Epithelial cell of proximal tubule (primary cell): Measurements from ENCODE around the gene SSNA1. TPM values are rescaled to one million over a fixed set of nuclear protein-coding genes. Genes with fewer than 3 reads are reported as not detected.
A peak's percentile ranks its signal among the peaks of the same experiment; 100 is the strongest.

ENCODE experiments used
- DNase-seq: peaks from one replicate; pipeline ENCODE4 v3.0.0-alpha.2; 2011; ENCODE audit warnings: low read depth
- H3K4me3 ChIP-seq: 2 replicates; pipeline ENCODE4 v1.5.1; 2011; ENCODE audit warnings: low read depth, mild to moderate bottlenecking, low read length
- total RNA-seq: library from RNA; depleted of rRNA; stranded (reverse); fragments of >200 nt; gene quantifications from 2 replicates; pipeline ENCODE4 v1.2.3, GENCODE V29; 2015
- TF ChIP-seq, protein P1 (sequence below): conservative IDR thresholded peaks from 2 replicates; pipeline ENCODE4 v1.5.1; 2012; ENCODE audit warnings: low read depth, mild to moderate bottlenecking, low read length

SSNA1 gene
- total RNA-seq, 1 donor from 2014 or later: 139 TPM

DNA sequence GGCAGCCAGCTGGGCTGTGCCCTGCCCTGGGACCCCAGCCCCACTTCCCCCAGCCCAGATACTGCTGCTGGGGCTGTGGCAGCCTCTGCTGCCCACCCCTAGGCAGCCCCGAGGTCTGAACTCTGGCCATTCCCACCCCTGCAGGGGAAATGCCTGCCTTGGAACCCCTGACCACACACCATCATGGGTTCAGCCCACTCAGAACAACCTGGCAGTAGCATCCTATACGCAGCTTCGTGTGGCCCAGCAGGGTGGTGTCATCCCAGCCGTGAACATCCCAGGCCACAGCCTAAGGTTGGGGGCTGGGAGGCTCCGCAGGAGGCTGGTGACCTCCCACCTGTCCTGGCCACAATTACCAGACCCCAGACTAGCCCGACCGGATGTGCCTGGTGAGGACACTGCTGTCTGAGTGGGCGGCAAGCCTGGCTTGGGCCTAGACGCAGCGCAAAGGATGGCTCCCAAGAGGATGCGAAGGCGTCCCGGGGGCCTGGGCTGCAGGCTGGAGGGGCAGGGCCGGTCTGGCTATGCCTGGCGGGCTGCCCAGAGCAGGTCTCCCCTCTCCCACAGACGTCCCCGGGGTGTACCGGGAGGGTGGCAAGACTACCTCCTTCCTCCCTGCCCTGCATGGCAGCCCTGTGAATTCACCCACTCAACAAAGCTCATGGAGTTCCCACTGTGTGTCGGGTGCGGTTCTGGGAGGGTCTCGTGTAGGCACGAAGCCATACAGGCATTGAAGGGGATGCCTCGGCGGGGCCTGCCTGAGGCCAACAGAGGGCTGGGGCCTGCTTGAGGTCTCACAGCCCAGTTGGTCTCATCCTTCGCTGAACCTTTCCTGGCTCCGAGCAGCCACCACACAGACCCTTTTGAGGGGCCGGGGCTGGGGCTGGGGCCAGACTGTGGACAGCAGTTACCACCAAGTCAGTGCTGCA, 40.8 kb downstream of the SSNA1 start:
- no peak for DNase-seq
- TF ChIP-seq, protein P1, sequence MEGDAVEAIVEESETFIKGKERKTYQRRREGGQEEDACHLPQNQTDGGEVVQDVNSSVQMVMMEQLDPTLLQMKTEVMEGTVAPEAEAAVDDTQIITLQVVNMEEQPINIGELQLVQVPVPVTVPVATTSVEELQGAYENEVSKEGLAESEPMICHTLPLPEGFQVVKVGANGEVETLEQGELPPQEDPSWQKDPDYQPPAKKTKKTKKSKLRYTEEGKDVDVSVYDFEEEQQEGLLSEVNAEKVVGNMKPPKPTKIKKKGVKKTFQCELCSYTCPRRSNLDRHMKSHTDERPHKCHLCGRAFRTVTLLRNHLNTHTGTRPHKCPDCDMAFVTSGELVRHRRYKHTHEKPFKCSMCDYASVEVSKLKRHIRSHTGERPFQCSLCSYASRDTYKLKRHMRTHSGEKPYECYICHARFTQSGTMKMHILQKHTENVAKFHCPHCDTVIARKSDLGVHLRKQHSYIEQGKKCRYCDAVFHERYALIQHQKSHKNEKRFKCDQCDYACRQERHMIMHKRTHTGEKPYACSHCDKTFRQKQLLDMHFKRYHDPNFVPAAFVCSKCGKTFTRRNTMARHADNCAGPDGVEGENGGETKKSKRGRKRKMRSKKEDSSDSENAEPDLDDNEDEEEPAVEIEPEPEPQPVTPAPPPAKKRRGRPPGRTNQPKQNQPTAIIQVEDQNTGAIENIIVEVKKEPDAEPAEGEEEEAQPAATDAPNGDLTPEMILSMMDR: no peak
- H3K4me3 ChIP-seq: no peak overlapping the region

GRCh38 chr9:137229903-137230704, 41.6 kb downstream of the SSNA1 start:
- TF ChIP-seq, protein P1: no peak
- no peak for DNase-seq
- H3K4me3 ChIP-seq: no peak overlapping the region

- H3K4me3 ChIP-seq: no peak within 1 kb of the TSS
- TF ChIP-seq, protein P1: no peak
- no peak for DNase-seq
Observed at GRCh38 chr9:137230705-137231371, 42.4 kb downstream of the SSNA1 start, which contains the start of gene SLC34A3. SLC34A3 (plus strand) TSS chr9:137230901; CDS start chr9:137231703, 802 bp downstream.

DNA sequence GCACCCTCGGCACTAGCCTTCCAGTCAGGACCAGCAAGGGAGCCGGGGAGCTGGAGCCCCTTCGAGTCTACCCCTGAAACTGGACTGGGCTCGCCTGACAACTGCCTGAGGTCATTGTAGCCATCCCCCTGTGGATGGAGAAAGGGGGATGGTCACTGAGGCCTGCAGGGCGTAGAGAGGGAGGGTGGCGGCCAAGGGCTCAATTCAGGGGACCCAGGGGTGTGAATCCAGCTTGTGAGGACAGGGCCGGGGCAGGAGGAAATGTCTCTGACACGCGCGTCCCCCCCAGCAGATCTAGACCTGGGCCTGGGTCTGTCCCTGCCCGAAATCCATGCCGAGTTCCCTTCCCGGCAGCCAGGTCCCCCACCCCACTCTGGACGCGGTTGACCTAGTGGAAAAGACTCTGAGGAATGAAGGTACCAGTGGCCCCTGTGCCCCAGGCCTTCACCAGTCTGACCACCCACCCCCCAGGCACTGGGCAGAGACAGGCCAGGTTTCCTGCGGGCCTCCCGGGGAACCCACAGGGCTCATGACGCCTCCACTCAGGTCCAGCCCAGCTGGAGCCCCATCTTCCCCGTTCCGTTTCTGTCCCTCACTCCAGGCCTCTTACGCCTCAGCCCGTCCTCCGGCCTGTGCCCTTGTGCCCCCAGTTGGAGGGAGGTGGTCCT, 43.0 kb downstream of the SSNA1 start:
- H3K4me3 ChIP-seq: peak overlapping the region; percentile 16
- DNase-seq: no peak
- TF ChIP-seq, protein P1: no peak

DNA sequence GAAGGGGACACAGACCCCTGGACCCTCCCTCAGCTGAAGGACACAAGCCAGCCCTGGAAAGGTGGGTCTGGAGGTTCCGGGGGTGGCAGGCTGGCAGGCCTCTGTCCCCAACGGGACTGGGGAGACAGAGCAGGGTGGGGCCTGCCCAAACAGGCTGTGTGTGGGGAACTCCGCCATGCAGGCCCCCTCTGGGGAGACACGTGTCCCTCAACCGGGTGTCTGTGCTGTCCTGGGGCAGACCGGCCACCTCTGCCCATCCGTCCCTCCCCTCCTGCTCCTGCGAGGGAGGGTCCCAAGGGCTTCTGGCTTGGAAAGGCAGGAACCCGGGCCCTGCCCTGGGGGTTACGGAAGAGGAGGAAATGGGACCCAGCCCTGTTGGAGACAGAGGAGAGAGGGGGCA, 43.6 kb downstream of the SSNA1 start:
- peak overlapping the region; percentile 16 for H3K4me3 ChIP-seq
- DNase-seq: no peak
- TF ChIP-seq, protein P1: no peak

DNA sequence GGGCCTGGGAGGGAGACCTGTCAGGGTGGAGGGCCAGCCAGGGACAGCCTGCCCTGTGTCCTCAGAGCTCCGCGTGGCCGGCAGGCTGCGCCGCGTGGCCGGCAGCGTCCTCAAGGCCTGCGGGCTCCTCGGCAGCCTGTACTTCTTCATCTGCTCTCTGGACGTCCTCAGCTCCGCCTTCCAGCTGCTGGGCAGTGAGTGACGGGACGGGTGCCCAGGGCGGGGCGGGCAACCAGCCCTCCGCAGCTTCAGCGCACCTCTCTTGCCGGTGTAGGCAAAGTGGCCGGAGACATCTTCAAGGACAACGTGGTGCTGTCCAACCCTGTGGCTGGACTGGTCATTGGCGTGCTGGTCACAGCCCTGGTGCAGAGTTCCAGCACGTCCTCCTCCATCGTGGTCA, 44.0 kb downstream of the SSNA1 start:
- H3K4me3 ChIP-seq: no peak overlapping the region
- DNase-seq: no peak
- TF ChIP-seq, protein P1: no peak
